SK-N-MC (cell line): ENCODE results near the gene GRIK3.

Source experiments
- EZH2 ChIP-seq: fragments of 200-600 bp; sonication (generic); IDR thresholded peaks from one replicate; pipeline ENCODE4 v1.6.1; 2017; ENCODE audit warnings: antibody characterized with exemption
- FOXP2 ChIP-seq: optimal IDR thresholded peaks from 2 replicates; pipeline ENCODE3; 2011; ENCODE audit warnings: mild to moderate bottlenecking, moderate library complexity; ENCODE audit not compliant: insufficient read depth; ENCODE audit errors: extremely low read length, control extremely low read depth
- POLR2AphosphoS5 ChIP-seq: IDR thresholded peaks from 2 replicates; pipeline ENCODE4 v1.6.1; 2012; ENCODE audit warnings: mild to moderate bottlenecking, low read depth, low read length, borderline replicate concordance

DNA sequence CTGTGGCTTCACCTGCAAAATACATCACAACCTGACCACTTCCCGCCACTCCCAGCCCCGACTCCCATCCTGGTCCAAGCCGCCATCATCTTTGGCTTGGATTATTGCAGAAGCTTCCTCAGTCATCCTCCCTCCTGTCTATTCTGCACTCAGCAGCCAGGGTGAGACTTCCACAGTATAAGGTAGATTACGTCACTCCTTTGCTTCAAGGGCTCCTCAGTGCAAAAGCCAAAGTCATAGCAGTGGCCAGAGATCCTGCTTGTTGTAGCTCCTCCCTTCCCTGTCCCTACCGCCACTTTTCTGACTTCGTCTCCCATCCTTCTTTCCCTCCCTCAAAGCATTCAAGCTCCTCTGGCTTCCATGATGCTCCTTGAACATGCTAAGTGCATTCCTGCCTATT lies 152.8 kb downstream of the GRIK3 start:
- TF ChIP-seq EZH2 (no peak), POLR2AphosphoS5 (no peak), FOXP2 (no peak)
